IMR-90 (cell line): ENCODE results near the gene S100A5. TPM values are rescaled to one million over a fixed set of nuclear protein-coding genes. Genes with fewer than 3 reads are reported as not detected.

ENCODE experiments used
- polyA plus RNA-seq, 3 experiments: library from polyadenylated mRNA; depleted of rRNA; stranded (reverse); fragments of >200 nt; gene quantifications; 2 replicates each; pipeline ENCODE4 v1.2.3, GENCODE V29; 2012; ENCODE audit warnings: low replicate concordance in 1 of 3
- total RNA-seq: library from RNA; depleted of rRNA; stranded (reverse); fragments of >200 nt; gene quantifications from 2 replicates; pipeline ENCODE4 v1.2.3, GENCODE V29; 2012
- TF ChIP-seq, protein P1 (sequence below): conservative IDR thresholded peaks from 2 replicates; pipeline ENCODE4 v1.5.1; 2012; ENCODE audit warnings: mild to moderate bottlenecking, low read depth, low read length, improper control_type of control experiment

The S100A5 gene
- total and polyA plus RNA-seq, 2 of the 4 experiments (the other 2 are of a cell fraction), result 0.27 TPM; not detected in 1

DNA sequence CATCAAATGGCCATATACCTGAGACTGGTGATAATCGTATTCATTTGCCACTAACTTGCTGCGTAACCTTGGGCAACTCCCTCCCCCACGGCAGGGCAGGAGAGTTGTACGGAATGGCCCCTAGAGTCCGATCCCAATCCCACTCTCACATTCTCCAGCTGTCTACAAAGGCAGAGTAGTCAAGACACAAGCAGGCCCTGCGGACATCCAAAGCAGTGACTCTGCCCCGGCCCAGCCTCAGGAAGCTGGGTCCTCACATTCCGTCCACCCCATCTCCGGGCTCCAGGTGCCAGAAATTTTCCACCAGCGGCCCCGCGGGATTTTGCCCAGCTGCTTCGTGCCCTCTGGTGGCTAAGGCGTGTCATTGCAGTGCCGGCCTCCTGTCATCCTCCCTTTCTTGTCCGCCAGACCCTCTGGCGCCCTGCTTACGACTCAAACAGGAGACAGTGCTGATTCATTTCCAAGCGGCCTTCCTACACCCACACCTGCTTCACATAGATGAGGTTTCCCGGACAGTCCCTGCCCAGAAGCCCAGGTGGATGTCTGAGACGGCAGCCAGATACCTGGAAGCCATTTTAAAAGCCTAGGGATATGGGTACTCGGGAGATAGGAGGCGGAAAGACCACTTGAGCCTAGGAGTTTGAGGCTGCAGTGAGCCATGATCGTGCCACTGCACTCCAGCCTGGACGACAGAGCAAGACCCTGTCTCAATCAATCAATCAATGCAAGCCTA, 27.8 kb upstream of the S100A5 start (continued):
- TF ChIP-seq, protein P1, sequence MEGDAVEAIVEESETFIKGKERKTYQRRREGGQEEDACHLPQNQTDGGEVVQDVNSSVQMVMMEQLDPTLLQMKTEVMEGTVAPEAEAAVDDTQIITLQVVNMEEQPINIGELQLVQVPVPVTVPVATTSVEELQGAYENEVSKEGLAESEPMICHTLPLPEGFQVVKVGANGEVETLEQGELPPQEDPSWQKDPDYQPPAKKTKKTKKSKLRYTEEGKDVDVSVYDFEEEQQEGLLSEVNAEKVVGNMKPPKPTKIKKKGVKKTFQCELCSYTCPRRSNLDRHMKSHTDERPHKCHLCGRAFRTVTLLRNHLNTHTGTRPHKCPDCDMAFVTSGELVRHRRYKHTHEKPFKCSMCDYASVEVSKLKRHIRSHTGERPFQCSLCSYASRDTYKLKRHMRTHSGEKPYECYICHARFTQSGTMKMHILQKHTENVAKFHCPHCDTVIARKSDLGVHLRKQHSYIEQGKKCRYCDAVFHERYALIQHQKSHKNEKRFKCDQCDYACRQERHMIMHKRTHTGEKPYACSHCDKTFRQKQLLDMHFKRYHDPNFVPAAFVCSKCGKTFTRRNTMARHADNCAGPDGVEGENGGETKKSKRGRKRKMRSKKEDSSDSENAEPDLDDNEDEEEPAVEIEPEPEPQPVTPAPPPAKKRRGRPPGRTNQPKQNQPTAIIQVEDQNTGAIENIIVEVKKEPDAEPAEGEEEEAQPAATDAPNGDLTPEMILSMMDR, result peak; percentile 98
